Heart left ventricle (tissue), 16 donors: ENCODE measurements around the gene LHCGR. TPM values are rescaled to one million over a fixed set of nuclear protein-coding genes. Genes with fewer than 3 reads are reported as not detected.

Experiments
- ATAC-seq, 4 donors: fragments of 200-7000 bp; cut with Tn5 transposase; one replicate each; pipeline ENCODE4 v1.9.1; 2020 to 2022; ENCODE audit warnings: moderate library complexity in 4 of 4, mild to moderate bottlenecking in 3 of 4, moderate number of reproducible peaks in 1 of 4
- DNase-seq, 5 donors: peaks; one replicate each; pipeline ENCODE4 v3.0.0-alpha.2; 2020
- H3K27ac ChIP-seq, 12 donors: fragments of 200-600 bp; sonication (generic) in 4 of 12; one replicate each; pipeline versions ENCODE4 v1.5.0 to v1.8.0; 2016 to 2022; ENCODE audit warnings: mild to moderate bottlenecking in 2 of 12
- H3K27me3 ChIP-seq, 9 donors: fragments of 200-600 bp; sonication (generic) in 2 of 9; one replicate each; pipeline versions ENCODE4 v1.5.1 to v1.8.0; 2016 to 2022; ENCODE audit warnings: mild to moderate bottlenecking in 3 of 9
- H3K36me3 ChIP-seq, 9 donors: fragments of 200-600 bp; sonication (generic) in 2 of 9; one replicate each; pipeline versions ENCODE4 v1.5.0 to v1.8.0; 2018 to 2022; ENCODE audit warnings: mild to moderate bottlenecking in 2 of 9
- H3K4me1 ChIP-seq, 12 donors: fragments of 200-600 bp; sonication (generic) in 4 of 12; one replicate each; pipeline versions ENCODE4 v1.5.0 to v1.8.0; 2016 to 2022; ENCODE audit warnings: mild to moderate bottlenecking in 3 of 12
- H3K4me3 ChIP-seq, 12 donors: fragments of 200-600 bp; sonication (generic) in 4 of 12; one replicate each; pipeline versions ENCODE4 v1.5.0 to v1.8.0; 2017 to 2022; ENCODE audit warnings: mild to moderate bottlenecking in 9 of 12, moderate library complexity in 4 of 12
- H3K9me3 ChIP-seq, 12 donors: fragments of 200-600 bp; sonication (generic) in 4 of 12; one replicate each; pipeline versions ENCODE4 v1.5.0 to v1.8.0; 2016 to 2022; ENCODE audit warnings: mild to moderate bottlenecking in 1 of 12
- POLR2A ChIP-seq, 2 donors: fragments of 450-650 bp; IDR thresholded peaks; one replicate each; pipeline ENCODE4 v1.6.1; 2017; ENCODE audit warnings: antibody characterized with exemption in 2 of 2, mild to moderate bottlenecking in 2 of 2, moderate library complexity in 2 of 2
- WGBS, 4 donors: extraction: QIAGEN DNeasy Blood & Tissue Kit in 2 of 4; methylation state at CpG; one replicate each; pipeline versions ENCODE4 v1.1.5 to v1.1.7; 2013 to 2018; 5-methylcytosine and 5-hydroxymethylcytosine counted together
- intact Hi-C, 10 donors: fragments of 100-400 bp; cut with DNase I; formaldehyde crosslinking; loops; one replicate each; pipeline versions ENCODE4 v1.11.1 to v1.14.2; 2022
- polyA plus RNA-seq, 2 donors: library from polyadenylated mRNA; stranded (reverse); fragments of 200-250 nt; gene quantifications; one replicate each; pipeline ENCODE4 v1.2.3, GENCODE V29; 2013
- total RNA-seq, 9 donors: library from RNA; depleted of rRNA in 2 of 9; stranded (reverse); fragments of >200 nt in 2 of 9; fragmentation: NEBNext Ultra II Directional in 3 of 9; extraction: Animal tissue kit (Norgen Biotek cat#: 25700) in 3 of 9; gene quantifications; one replicate each; pipeline versions ENCODE4 v1.1.0 to v1.2.4, GENCODE V29; 2016 to 2023
- TF ChIP-seq, protein P1 (sequence below), 12 donors: fragments of 200-600 bp; sonication (generic) in 4 of 12; IDR thresholded peaks; one replicate each; pipeline versions ENCODE4 v1.5.0 to v1.8.0; 2018 to 2022; ENCODE audit warnings: antibody characterized with exemption in 12 of 12, mild to moderate bottlenecking in 5 of 12
- donor health status: ischemic (EF 13 %, LVEDD 7.1; RV severe dilation, severe dysfunction).
- donor health status: healthy with polysubstance abuse.
- donor health status: DM: no; HTN: yes; CAD: no.
- donor health status: DM: no; HTN: no; CAD: no.
- donor health status: ischemic (EF 25% LVEDD 6.9; RV normal size, moderate dysfunction).
- donor health status: ischemic (EF 25% LVEDD 5.7; RV mildly dilated, moderate dysfunction).
- donor health status: healthy.
- donor health status: DM: yes; HTN: yes; CAD: no.
- donor health status: ischemic (EF 35%, LVEDD 5.7; RV mildly dilated, moderate dysfunction).
- donor health status: nonischemic (EF 11% LVEDD 7.7; RV severe dilation, severe dysfunction).
- donor health status: DM: yes; HTN: yes; CAD: no.
- donor health status: PGD.
- donor health status: ischemic (EF 29% LVEDD 5.4; RV normal size, mild dysfunction).
- donor health status: nonischemic (EF 23%, LVEDD 6.1; RV moderate dilation, normal function).

Gene LHCGR
- total and polyA plus RNA-seq, 11 donors, result 0.09 to 1.4 (median 0.42) TPM; not detected in 6

DNA sequence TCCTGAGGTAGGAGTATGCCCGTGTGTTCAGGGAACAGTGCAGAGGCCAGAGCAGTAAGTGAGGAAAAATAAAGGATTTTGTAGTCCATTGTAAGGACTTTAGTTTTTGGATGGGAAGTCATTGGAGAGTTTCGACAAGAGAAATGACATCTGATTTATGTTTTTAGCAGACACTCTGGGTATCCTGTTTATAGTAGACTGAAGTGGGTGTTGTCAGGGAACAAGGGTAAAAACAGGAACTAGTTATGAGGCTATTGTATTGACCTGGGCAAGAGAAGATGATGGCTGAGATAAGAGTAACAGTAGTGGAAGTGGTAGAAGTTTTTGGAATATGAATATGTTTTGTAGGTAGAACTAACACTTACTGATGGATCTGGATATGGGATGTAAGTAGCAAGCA is 78.1 kb downstream of the LHCGR start:
- ATAC-seq, result no peak
- H3K4me3 ChIP-seq, result no peak overlapping the region
- intact Hi-C loops, result no loop called here
- no peak for TF ChIP-seq POLR2A (IDR thresholded peaks at IDR 0.05)
- TF ChIP-seq, protein P1, sequence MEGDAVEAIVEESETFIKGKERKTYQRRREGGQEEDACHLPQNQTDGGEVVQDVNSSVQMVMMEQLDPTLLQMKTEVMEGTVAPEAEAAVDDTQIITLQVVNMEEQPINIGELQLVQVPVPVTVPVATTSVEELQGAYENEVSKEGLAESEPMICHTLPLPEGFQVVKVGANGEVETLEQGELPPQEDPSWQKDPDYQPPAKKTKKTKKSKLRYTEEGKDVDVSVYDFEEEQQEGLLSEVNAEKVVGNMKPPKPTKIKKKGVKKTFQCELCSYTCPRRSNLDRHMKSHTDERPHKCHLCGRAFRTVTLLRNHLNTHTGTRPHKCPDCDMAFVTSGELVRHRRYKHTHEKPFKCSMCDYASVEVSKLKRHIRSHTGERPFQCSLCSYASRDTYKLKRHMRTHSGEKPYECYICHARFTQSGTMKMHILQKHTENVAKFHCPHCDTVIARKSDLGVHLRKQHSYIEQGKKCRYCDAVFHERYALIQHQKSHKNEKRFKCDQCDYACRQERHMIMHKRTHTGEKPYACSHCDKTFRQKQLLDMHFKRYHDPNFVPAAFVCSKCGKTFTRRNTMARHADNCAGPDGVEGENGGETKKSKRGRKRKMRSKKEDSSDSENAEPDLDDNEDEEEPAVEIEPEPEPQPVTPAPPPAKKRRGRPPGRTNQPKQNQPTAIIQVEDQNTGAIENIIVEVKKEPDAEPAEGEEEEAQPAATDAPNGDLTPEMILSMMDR (IDR thresholded peaks at IDR 0.05), result no peak
- H3K9me3 ChIP-seq, result peaks cover 0 to 7% (median 0%) of the 10 kb centered on the region in 12 donors
- DNase-seq, result no peak
- H3K36me3 ChIP-seq, result peaks cover 0 to 9% (median 0%) of the 10 kb centered on the region in 9 donors
- H3K4me1 ChIP-seq, result peaks cover 0 to 3% (median 0%) of the 10 kb centered on the region in 12 donors
- no peaks in the 10 kb centered on the region for H3K27me3 ChIP-seq
- WGBS, 4 donors, result 34 to 51% (median 45%) methylated on average over 2 of the region's 2 CpGs
- no peak overlapping the region for H3K27ac ChIP-seq

DNA sequence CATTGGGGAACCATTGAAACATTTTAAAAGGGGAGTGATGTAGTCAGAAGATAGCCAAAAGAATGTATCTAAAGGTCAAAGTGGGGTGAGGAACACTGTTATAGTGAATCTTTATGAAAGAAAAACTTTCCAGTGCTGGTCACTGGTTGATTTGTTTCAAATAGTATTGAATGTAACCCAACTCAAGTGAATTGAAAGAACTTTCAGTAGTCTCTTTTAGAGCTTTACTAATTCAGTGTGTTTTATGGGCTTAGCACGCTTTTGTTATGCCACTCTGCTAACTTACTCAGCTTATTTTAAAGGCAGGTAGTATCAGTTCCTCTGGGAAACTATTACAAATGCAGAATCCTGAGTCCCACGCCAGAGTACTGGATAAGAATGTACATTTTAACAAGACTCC is 80.6 kb downstream of the LHCGR start:
- H3K4me3 ChIP-seq, result no peak overlapping the region
- no peak for TF ChIP-seq POLR2A (IDR thresholded peaks at IDR 0.05)
- TF ChIP-seq, protein P1 (IDR thresholded peaks at IDR 0.05), result no peak
- DNase-seq (no peak), ATAC-seq (no peak)
- WGBS, 4 donors, result 88 to 97% (median 95%) methylated on average over 2 of the region's 2 CpGs
- intact Hi-C loops, result no loop called here
- H3K36me3 ChIP-seq, result peaks cover 0 to 6% (median 0%) of the 10 kb centered on the region in 9 donors
- peaks cover 0 to 8% (median 0%) of the 10 kb centered on the region in 12 donors for H3K9me3 ChIP-seq
- H3K4me1 ChIP-seq, result peaks cover 0 to 3% (median 0%) of the 10 kb centered on the region in 12 donors
- no peaks in the 10 kb centered on the region for H3K27me3 ChIP-seq
- no peak overlapping the region for H3K27ac ChIP-seq

DNA sequence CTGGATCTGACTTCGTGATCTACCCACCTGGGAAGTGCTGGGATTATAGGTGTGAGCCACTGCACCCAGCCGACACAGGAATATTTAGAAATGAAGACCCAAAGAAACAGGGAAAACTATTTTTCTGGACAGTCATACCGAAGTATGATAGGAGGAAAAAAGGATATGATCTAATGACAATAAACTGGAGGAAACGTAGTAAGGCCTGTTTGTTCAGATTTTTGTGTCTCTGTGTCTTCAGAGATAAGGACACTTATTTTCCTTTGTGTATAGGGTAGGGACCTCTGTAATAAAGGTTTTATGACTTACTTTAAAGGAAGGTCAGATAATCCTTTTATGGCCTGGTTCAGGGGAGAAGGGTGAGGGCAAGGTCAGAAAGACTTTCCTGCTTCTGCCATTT is 81.9 kb downstream of the LHCGR start:
- Histone ChIP-seq H3K27ac (no peak overlapping the region), H3K4me1 (peaks cover 0 to 3% (median 0%) of the 10 kb centered on the region in 12 donors), H3K4me3 (no peak overlapping the region), H3K27me3 (no peaks in the 10 kb centered on the region), H3K36me3 (peaks cover 0 to 3% (median 0%) of the 10 kb centered on the region in 9 donors), H3K9me3 (peaks cover 0 to 8% (median 0%) of the 10 kb centered on the region in 12 donors)
- ATAC-seq (no peak), DNase-seq (no peak)
- intact Hi-C loops, result no loop called here
- WGBS, 4 donors, result 75 to 85% (median 83%) methylated on average over 4 of the region's 4 CpGs
- TF ChIP-seq, protein P1 (IDR thresholded peaks at IDR 0.05), result no peak
- TF ChIP-seq POLR2A (IDR thresholded peaks at IDR 0.05), result no peak

DNA sequence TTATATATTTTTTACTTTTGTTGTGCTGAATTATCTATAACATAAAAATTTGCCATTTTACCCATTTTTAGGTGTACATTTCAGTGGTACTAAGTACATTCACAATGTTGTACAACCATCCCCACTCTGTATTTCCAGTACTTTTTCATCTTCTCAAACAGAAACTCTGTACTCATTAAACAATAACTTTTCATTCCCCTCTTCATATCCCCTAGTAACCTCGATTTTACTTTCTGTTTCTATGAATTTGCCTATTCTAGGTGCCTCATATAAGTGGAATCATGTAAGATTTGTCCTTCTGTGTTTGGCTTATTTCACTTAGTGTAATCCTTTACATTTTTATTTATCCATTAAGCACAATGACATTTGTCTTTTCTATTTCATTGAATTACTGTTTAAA is 86.5 kb downstream of the LHCGR start:
- intact Hi-C loops, result no loop called here
- TF ChIP-seq, protein P1 (IDR thresholded peaks at IDR 0.05), result no peak
- no peak for TF ChIP-seq POLR2A (IDR thresholded peaks at IDR 0.05)
- no peaks in the 10 kb centered on the region for H3K27me3 ChIP-seq
- H3K4me3 ChIP-seq, result no peak overlapping the region
- H3K9me3 ChIP-seq, result peaks cover 0 to 8% (median 0%) of the 10 kb centered on the region in 12 donors
- WGBS, 4 donors, result 73 to 80% (median 76%) methylated on average over 1 of the region's 1 CpG
- ATAC-seq (no peak), DNase-seq (no peak)
- H3K36me3 ChIP-seq, result peaks cover 0 to 3% (median 0%) of the 10 kb centered on the region in 9 donors
- H3K27ac ChIP-seq, result no peak overlapping the region
- H3K4me1 ChIP-seq, result no peaks in the 10 kb centered on the region
